Measurements from ENCODE around the gene TMEM229A. TPM values are rescaled to one million over a fixed set of nuclear protein-coding genes. Genes with fewer than 3 reads are reported as not detected.

Gene TMEM229A
- total RNA-seq, 2 donors from 2014 or later: not detected

GRCh38 chr7:123992913-123993518 lies 39.9 kb downstream of the TMEM229A start:
- ATAC-seq: no peak
- peaks cover 5% of the 10 kb centered on the region for H3K27me3 Mint-ChIP-seq
- no peaks in the 10 kb centered on the region for H3K36me3 Mint-ChIP-seq (ENCODE audit: low read depth)
- no peak overlapping the region for H3K27ac Mint-ChIP-seq
- no peak for DNase-seq
- no peak overlapping the region for H3K4me3 Mint-ChIP-seq
- no peaks in the 10 kb centered on the region for H3K9me3 ChIP-seq (ENCODE audit: control insufficient read depth, low read length, poor library complexity, severe bottlenecking)
- H3K4me1 Mint-ChIP-seq: no peaks in the 10 kb centered on the region

GRCh38 chr7:123987445-123987844 lies 45.4 kb downstream of the TMEM229A start:
- ATAC-seq (no peak), DNase-seq (no peak)
- Mint-ChIP-seq H3K4me3 (no peak overlapping the region), H3K27me3 (peaks cover 5% of the 10 kb centered on the region), H3K4me1 (no peaks in the 10 kb centered on the region), H3K36me3 (ENCODE audit: low read depth) (no peaks in the 10 kb centered on the region), H3K27ac (no peak overlapping the region)
- no peaks in the 10 kb centered on the region for H3K9me3 ChIP-seq (ENCODE audit: control insufficient read depth, low read length, poor library complexity, severe bottlenecking)

Other genes starting within 250 kb of the TMEM229A start
- gene HYAL4, start 187.9 kb downstream of the TMEM229A start, total RNA-seq: not detected
- not detected for gene SPAM1, start 107.8 kb downstream of the TMEM229A start, total RNA-seq